Measurements from ENCODE around the gene SHANK2. TPM values are rescaled to one million over a fixed set of nuclear protein-coding genes. Genes with fewer than 3 reads are reported as not detected.

SHANK2 gene
- 9.0 TPM for polyA plus RNA-seq (2012; ENCODE audit: insufficient read depth, insufficient read length, low read depth)

DNA sequence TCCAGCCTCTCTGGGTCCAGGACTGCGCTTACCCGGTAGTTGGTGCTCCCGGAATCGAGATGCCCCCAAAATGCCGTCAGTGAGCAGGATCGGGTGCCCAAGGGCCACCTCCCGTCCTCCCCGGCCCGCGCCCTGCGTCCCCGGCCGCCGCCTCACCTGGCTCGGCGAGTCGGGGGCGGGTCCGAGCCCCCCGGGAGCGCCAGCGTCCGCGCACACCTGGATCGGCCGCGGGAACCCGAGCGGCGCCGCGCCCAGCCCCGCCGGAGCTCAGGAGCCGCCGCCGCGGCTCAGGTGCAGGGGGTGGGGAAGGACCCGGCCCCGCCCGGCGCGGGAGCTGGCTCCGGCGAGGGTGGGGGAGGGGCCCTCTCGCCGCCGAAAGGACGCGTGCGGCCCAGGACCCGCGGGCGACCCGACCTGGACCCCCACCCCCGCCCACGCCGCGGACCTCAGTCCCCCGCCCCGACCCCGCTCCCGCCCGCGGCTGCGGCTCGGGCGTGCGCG is at the start of gene SHANK2:
TSS of gene SHANK2 (minus strand) at position 309 of the 501 bp plus-strand sequence. CDS start 105,251 bp downstream, outside the sequence.
- no peaks in the 10 kb centered on the region for H3K4me1 ChIP-seq

DNA sequence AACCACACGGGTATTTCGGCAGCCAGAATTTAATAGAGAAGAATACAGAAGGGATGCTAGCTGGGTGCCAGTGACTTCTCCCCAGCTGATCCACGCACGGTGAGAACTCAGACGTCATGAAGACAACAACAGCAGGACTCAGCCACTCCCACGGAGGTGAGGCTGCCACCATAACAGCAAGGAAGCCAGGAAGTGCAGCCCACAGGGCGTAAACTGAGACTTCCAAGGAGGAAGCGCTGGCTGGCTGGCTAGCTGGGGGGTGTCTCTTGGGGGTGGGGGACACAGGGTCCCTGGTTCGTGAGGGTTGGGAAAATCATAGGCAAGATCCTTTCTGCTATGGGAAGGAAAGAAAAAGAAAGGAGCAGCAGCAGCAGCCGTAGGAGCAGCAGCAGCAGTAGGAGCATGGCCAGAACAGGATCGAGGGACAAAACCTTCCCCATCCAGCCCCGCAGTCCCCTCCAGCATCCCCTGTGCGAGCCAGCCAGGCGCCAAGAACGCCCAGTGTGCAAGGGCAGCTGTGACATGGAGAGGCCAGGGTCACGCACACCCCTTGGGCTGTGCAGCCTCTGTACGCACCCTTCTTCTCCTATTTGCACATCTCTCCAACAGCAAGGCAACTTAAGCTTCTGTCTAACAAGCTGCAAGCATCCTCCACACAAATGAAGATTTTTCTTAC is 49.6 kb upstream of the SHANK2 start:
- H3K9me3 ChIP-seq, result no peaks in the 10 kb centered on the region
- DNase-seq, result no peak
- peaks cover 19% of the 10 kb centered on the region for H3K27me3 ChIP-seq
- no peak overlapping the region for H3K4me3 ChIP-seq (ENCODE audit: low read depth, low read length)
- H3K36me3 ChIP-seq, result no peaks in the 10 kb centered on the region
- TF ChIP-seq, protein P1, sequence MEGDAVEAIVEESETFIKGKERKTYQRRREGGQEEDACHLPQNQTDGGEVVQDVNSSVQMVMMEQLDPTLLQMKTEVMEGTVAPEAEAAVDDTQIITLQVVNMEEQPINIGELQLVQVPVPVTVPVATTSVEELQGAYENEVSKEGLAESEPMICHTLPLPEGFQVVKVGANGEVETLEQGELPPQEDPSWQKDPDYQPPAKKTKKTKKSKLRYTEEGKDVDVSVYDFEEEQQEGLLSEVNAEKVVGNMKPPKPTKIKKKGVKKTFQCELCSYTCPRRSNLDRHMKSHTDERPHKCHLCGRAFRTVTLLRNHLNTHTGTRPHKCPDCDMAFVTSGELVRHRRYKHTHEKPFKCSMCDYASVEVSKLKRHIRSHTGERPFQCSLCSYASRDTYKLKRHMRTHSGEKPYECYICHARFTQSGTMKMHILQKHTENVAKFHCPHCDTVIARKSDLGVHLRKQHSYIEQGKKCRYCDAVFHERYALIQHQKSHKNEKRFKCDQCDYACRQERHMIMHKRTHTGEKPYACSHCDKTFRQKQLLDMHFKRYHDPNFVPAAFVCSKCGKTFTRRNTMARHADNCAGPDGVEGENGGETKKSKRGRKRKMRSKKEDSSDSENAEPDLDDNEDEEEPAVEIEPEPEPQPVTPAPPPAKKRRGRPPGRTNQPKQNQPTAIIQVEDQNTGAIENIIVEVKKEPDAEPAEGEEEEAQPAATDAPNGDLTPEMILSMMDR (IDR thresholded peaks at IDR 0.05; ENCODE audit: low read depth, low read length), result no peak
- no peaks in the 10 kb centered on the region for H3K4me1 ChIP-seq

More for the DNA sequence above, at the start of gene SHANK2:
- TF ChIP-seq, protein P1 (IDR thresholded peaks at IDR 0.05; ENCODE audit: low read depth, low read length), result no peak
- no peak within 1 kb of the TSS for H3K4me3 ChIP-seq (ENCODE audit: low read depth, low read length)
- no peaks in the 10 kb centered on the region for H3K9me3 ChIP-seq
- H3K36me3 ChIP-seq, result no peaks in the 10 kb centered on the region
- H3K27me3 ChIP-seq, result peaks cover 93% of the 10 kb centered on the region
- DNase-seq, result no peak

DNA sequence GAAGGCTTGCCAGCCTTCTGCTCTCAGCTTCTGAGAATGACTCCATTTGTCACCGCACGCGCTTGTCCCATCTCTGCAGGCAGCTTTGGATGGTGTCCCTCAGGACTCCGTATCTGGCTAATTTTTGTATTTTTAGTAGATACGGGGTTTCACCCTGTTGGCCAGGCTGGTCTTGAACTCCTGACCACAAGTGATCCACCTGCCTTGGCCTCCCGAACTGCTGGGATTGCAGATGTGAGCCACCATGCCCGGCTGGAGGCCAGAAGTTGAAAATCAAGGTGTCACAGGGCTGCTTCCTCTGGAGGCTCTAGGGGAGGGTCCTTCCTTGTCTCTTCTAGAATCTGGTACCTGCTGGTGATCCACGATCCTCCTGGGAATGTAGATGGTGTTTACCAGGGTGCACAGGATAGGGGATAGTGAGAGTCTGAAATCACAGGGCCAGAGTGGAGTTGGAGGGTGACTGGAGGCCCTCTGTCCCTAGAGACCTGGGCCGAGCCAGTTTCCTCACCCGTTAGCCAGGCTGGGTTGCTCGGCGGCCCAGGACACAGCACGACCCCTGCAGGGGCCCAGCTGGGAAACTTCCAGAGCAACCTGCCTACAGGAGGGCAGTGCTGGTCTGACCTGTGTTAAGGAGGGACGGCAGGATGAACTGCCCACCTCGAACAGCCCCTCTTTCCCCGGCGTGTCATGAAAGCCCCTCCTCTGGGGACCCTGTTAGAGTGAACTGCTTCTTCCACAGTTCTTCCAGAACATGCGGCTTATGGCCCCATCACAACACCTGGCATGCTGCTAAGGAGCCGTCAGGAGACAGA is 48.9 kb upstream of the SHANK2 start:
- no peaks in the 10 kb centered on the region for H3K36me3 ChIP-seq
- DNase-seq, result no peak
- H3K4me3 ChIP-seq (ENCODE audit: low read depth, low read length), result no peak overlapping the region
- no peaks in the 10 kb centered on the region for H3K4me1 ChIP-seq
- TF ChIP-seq, protein P1 (IDR thresholded peaks at IDR 0.05; ENCODE audit: low read depth, low read length), result no peak
- H3K9me3 ChIP-seq, result no peaks in the 10 kb centered on the region
- H3K27me3 ChIP-seq, result peaks cover 19% of the 10 kb centered on the region

DNA sequence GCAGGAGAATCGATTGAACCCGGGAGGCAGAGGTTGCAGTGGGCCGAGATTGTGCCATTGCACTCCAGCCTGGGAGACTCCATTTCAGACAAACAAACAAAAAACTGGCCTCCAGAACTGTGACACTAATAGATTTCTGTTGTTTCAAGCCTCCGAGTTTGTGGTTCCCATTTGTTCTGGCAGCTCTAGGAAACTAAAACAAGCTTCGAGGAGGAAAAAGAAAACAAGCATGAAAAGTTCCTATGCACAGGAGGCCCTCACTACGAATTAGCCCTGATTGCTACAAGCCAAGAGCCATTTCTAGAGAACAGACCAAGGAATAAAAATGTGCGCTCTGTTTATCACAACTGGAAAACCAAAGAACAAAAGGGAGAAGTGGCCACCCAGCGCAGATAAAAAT is 47.8 kb upstream of the SHANK2 start:
- Histone ChIP-seq H3K9me3 (no peaks in the 10 kb centered on the region), H3K27me3 (peaks cover 19% of the 10 kb centered on the region), H3K4me1 (no peaks in the 10 kb centered on the region), H3K36me3 (no peaks in the 10 kb centered on the region), H3K4me3 (ENCODE audit: low read depth, low read length) (no peak overlapping the region)
- DNase-seq, result no peak
- TF ChIP-seq, protein P1 (IDR thresholded peaks at IDR 0.05; ENCODE audit: low read depth, low read length), result no peak

DNA sequence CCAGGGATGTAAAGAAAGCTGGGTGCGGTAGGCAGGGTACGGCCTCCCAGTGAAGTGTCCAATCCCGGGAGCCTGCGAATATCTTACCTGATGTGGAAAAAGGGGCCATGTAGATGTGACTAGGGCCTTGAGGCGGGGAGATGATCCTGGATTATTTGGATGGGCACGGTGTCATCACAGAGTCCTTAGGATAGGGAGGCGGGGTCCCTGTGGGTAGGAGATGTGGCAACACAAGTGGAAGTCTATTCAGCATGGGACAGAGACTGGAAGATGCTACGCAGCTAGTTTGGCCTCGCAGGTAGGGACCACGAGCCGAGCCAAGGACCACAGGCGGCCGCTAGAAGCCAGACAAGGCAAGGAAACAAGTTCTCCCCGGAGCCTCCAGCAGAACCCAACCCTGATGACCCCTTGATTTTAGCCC is 46.4 kb upstream of the SHANK2 start:
- no peaks in the 10 kb centered on the region for H3K4me1 ChIP-seq
- H3K36me3 ChIP-seq, result no peaks in the 10 kb centered on the region
- no peaks in the 10 kb centered on the region for H3K9me3 ChIP-seq
- peaks cover 19% of the 10 kb centered on the region for H3K27me3 ChIP-seq
- DNase-seq, result no peak
- no peak overlapping the region for H3K4me3 ChIP-seq (ENCODE audit: low read depth, low read length)
- TF ChIP-seq, protein P1 (IDR thresholded peaks at IDR 0.05; ENCODE audit: low read depth, low read length), result no peak
